ENCODE measurements around the gene ATG2B. TPM values are rescaled to one million over a fixed set of nuclear protein-coding genes. Genes with fewer than 3 reads are reported as not detected.
A peak's percentile ranks its signal among the peaks of the same experiment; 100 is the strongest.
"Not testable (repeated sequence)": the region's sequence is repeated elsewhere in the genome, so short reads cannot be mapped to it uniquely, and the experiment has no call there.

The ATG2B gene
- total RNA-seq, 1 experiment from 2014 or later = 9.4 TPM

DNA sequence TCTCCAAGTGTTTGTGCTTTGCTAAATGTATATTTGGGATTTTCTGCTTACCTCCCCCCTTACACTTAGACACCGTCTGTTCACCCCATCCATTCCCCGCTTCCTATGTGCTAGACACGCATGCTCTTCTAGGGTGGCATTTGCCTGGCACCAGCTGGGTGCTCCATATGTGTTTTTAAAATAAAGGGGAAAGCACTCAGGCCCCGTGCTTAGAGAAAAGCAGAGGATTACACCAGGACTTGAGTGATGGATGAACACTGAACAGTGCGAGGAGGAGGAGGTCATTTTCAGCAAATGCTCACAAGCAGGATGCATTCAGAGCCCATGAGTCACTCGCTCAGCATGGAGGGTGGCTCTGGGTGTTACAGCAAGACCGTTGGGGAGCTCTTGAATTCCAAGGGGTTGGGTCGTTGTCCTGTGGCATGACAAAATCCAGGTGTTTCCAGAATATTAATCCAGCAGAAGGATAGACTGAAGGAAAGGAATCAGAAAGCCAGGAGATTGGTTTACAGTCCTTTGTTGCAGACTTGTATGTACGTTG, 110.1 kb downstream of the ATG2B start:
- DNase-seq (ENCODE audit: low read depth) = peak; percentile 85

- no peak for DNase-seq (ENCODE audit: low read depth)
Observed at GRCh38 chr14:96252323-96252998, 110.7 kb downstream of the ATG2B start.

DNA sequence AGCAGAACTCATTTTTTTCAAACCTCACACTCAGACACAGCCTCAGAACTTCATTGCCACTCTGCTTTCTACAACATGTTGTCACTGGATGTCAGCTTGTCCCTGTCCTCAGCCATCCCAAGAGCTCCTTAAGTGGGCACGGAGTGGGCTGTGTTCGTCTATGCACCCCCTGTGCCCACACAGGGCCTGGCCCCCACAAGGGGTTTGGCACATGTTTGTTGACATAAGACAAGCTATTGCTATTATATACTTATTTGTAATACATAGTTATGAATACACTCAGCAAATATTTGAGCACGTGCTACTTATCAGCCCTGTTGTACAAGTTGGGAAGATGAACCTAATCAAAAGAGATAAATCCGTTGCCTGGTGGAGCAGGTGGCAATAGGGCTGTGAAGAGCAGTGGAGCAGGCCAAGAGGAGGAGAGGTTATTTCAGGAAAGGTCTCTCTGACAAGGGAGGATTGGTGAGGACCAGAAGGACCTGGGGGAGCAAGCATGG, 111.4 kb downstream of the ATG2B start:
- DNase-seq (ENCODE audit: low read depth) = no peak

- no peak for DNase-seq (ENCODE audit: low read depth)
Observed at GRCh38 chr14:96250485-96250884, 112.7 kb downstream of the ATG2B start.

GRCh38 chr14:96249029-96249428, 114.1 kb downstream of the ATG2B start:
- peak; percentile 81 for DNase-seq (ENCODE audit: low read depth)

GRCh38 chr14:96247031-96247430, 116.1 kb downstream of the ATG2B start:
- DNase-seq (ENCODE audit: low read depth) = no peak

- DNase-seq (ENCODE audit: low read depth) = peak; percentile 93
Observed at GRCh38 chr14:96246539-96246847, 116.6 kb downstream of the ATG2B start.

DNA sequence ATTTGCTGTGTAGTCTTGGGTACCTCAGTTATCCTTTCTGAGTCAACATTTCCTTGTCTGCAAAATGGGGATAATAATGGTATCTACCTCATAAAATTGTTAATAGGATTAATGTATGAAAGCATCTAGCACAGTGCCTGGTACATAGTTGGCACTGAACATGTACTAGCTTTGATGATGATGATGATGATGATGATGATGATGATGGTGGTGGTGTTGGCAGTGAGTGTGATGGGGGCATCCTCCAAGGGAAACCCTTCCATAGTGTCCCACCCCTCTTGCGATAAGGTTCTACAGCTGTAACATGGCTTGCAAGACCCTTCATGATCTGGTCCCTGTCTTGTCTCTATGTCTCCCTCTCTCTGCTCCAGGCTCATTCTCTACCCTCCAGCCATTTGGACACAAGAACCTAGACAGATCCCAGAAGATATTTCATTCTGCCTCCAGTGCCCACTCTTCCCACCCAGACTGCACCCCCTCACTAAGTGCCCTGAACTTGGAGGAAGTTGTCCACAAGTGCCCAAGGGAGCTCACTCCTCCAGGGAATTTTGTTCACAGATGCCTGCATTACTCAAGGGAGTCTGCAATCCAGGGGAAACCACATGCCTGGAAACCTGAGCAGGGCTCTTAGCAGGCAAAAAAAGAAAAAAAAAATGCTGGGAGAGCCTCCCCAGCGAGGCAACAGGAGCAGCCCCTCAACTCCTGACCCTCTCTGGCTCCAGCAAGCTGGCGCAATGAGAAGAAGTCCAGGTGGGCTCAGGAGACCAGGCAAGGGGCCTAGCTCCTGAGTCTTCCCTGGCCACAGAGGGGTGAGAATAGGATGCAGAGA, 117.2 kb downstream of the ATG2B start:
- DNase-seq (ENCODE audit: low read depth) = no peak

DNA sequence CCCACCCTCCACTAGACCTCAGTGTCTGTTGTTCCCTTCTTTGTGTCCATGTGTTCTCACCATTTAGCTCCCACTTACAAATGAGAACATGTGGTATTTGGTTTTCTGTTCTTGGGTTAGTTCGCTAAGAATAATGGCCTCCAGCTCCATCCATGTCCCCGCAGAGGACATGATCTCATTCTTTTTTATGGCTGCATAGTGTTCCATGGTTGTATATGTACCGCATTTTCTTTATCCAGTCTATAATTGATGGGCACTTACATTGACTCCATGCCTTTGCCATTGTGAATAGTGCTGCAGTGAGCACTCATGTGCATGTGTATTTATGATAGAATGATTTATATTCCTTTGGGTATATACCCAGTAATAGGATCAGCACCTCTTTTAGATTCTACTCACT, 118.1 kb downstream of the ATG2B start:
- DNase-seq (ENCODE audit: low read depth) = not testable (repeated sequence)

DNA sequence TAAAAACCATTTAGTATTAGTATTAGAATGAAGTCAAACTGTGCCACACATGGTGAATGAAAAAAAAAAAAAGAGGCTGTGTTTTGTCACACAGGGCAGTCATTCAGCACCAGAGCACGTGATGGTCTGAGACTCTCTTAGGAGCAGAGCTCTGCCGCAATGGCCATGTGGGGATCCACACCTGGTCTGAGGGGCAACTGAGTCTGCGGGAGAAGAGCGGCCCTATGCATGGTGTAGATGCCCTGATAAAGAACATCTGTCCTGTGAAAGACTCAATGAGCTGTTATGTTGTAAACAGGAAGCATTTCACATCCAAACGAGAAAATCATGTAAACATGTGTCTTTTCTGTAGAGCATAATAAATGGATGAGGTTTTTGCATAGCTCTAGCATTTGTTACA, 119.4 kb downstream of the ATG2B start:
- DNase-seq (ENCODE audit: low read depth) = no peak

- no peak for DNase-seq (ENCODE audit: low read depth)
Observed at GRCh38 chr14:96242126-96242525, 121.0 kb downstream of the ATG2B start.

GRCh38 chr14:96240641-96241040, 122.5 kb downstream of the ATG2B start:
- no peak for DNase-seq (ENCODE audit: low read depth)

- no peak for DNase-seq (ENCODE audit: low read depth)
Observed at GRCh38 chr14:96239711-96240141, 123.4 kb downstream of the ATG2B start.

DNA sequence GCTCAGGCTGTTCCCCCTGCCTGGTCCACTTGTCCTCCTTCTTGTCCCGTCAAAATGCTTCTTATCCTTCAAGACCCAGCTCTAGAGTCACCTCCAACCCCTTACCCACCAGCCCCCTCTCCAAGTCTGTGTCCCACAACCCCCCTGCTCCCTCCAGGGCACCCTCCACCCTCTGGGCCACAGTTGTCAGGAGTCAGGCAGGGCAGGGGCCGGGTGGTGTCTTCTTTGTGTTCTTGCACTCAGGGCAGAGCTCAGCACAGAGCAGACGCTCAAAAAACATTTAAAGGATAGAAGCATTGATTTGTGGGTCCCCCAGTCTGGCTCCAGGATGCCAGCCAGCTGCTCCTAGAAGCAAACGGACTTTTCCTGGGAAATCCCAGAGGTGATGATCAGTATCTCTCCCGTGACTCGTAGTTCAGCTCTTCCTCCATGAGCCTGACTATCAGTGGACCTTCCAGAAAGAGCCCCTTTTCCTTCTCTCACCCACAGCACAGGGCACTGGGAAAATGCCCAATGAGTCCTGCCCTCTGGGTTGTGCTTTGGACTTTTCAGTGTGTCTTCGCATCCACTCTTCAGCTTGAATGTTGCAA, 124.4 kb downstream of the ATG2B start:
- no peak for DNase-seq (ENCODE audit: low read depth)

GRCh38 chr14:96237641-96238040, 125.5 kb downstream of the ATG2B start:
- no peak for DNase-seq (ENCODE audit: low read depth)

DNA sequence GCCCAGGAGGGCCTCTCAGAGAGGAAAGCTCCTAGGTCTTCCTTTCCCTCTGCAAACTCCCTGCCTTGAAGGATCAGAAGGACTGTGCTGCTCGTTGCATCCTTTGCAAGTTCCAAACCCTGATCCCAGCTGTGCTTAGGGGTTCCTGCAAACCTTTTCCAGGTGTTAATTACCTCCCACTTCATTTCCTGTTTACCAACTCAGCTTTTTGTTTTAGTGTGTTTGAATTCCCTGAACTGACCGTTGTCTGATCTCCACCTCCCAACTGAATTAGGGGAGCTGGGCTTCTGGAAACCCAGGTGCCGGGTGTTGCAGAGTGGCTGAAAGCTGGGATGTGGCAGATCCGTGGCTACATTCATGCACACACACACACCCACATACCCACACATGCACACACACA, 127.7 kb downstream of the ATG2B start:
- no peak for DNase-seq (ENCODE audit: low read depth)

- no peak for DNase-seq (ENCODE audit: low read depth)
Observed at GRCh38 chr14:96233661-96234060, 129.5 kb downstream of the ATG2B start.

DNA sequence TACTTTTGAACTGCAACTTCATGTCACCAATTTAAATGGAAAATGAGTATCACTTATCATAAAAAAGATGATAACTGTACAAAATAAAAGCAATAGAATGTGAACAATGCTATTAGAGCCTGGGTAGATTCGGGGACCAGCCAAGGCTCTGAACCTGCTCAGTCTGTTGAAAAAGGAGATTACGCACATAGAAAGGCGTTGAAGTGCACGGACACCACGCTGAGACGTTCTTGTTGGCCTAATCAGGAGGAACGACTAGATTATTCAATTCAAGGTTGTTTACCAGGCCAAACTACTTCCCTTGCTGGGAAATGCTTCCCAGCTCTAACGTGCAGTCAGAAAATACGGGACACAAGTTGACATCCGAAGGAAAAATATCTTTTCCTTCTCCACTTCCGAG, 130.6 kb downstream of the ATG2B start:
- no peak for DNase-seq (ENCODE audit: low read depth)

DNA sequence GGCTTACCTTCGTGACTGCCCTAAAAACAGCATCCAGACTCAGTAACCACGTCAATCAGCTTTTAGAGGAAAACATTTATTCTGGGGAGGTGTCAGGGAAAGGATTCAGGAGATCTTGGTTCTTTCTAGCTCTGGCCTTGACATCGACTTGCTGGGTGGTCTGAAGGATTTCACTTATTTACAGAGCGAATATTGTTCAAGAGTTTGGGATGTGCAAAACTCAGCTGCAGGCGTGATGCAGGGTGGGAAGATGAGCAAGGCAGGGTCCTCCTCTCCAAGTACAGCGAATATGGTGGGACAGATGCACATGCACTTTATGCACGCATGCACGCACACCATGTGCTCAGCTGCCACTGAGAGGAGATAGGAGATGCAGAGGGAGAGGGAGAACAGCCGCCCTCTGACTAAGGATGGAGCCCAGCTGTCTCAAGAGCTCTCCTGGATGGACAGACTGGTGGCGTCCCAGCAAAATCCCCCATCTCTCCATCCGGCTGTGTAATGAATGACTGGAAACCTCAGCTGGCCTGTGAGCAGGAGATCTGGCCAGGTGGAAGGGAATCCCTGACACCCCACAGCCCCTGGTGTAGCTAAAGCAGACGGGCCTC, 131.5 kb downstream of the ATG2B start:
- DNase-seq (ENCODE audit: low read depth) = no peak

DNA sequence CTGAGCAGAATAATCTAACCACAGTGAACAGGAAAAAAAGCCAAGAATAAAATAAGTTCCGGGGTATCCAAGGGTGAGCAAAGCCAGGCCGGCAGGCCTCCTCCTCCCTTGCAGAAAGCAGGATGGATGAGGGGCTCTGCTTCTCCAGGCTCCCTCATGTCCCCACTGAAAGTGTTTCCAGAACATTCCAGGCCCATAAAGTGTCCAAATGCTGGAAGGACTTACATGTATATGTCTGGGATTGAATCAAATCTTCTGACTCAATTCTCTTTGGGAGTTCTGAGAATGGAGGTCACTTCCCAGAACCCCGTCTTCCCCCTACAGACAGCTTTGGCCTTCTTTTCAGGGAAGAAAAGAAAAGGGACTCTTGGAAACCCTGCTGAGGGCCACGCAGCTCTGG, 132.1 kb downstream of the ATG2B start:
- DNase-seq (ENCODE audit: low read depth) = no peak

GRCh38 chr14:96229315-96229714, 133.8 kb downstream of the ATG2B start:
- DNase-seq (ENCODE audit: low read depth) = no peak
